Stimulated activated CD8-positive, alpha-beta memory T cell treated with anti-CD3 and anti-CD28 coated beads, Interleukin-4, amount 100 ng/mL, for 4 hours (primary cell): ENCODE data around the gene NPLOC4.

Experiments used
- DNase-seq, 2 donors: peaks; one replicate each; pipeline ENCODE4 v3.0.0-alpha.2; 2020; ENCODE audit warnings: low read depth in 2 of 2, low spot score in 1 of 2

The NPLOC4 gene

GRCh38 chr17:81509207-81509971, 127.5 kb downstream of the NPLOC4 start:
- DNase-seq: no peak

GRCh38 chr17:81508639-81509206, 128.2 kb downstream of the NPLOC4 start:
- no peak for DNase-seq
